IMR-90 (cell line): ENCODE results near the gene SLFNL1. TPM values are rescaled to one million over a fixed set of nuclear protein-coding genes. Genes with fewer than 3 reads are reported as not detected.
A peak's percentile ranks its signal among the peaks of the same experiment; 100 is the strongest.

ENCODE experiments used
- ATAC-seq: fragments of 200-7000 bp; cut with Tn5 transposase; 2 replicates; pipeline ENCODE4 v1.9.1; 2020; ENCODE audit warnings: low read depth, mild to moderate bottlenecking, moderate library complexity
- BruUV-seq: library from RNA; stranded (reverse); fragments of 400-500 nt; replicated peaks from 2 replicates; lab custom pipeline; 2021; lab: Mats Ljungman, UMichigan
- CTCF ChIA-PET: fragments of 300-600 bp; formaldehyde crosslinking; extraction: SDS; loops from one replicate; lab custom pipeline; 2021; ENCODE audit warnings: antibody characterized with exemption; lab: Yijun Ruan, JAX
- POLR2A ChIA-PET: fragments of 300-600 bp; sonication (Branson Sonifier 250); formaldehyde crosslinking; loops from one replicate; lab custom pipeline; 2022; ENCODE audit warnings: antibody characterized with exemption; ENCODE audit not compliant: unreplicated experiment; lab: Charles Lee
- DNase-seq: peaks from one replicate; pipeline ENCODE4 v3.0.0; 2013
- H2AFZ ChIP-seq: replicated peaks from 2 replicates; pipeline ENCODE3; 2013; ENCODE audit warnings: low read length, mild to moderate bottlenecking; ENCODE audit not compliant: poor library complexity
- H2AK5ac ChIP-seq: 2 replicates; pipeline ENCODE4 v1.6.1; 2013; ENCODE audit warnings: low read depth, low read length, inconsistent platforms
- H2AK9ac ChIP-seq: replicated peaks from 2 replicates; pipeline ENCODE3; 2013; ENCODE audit warnings: mild to moderate bottlenecking, low read depth, low read length, moderate library complexity; ENCODE audit not compliant: poor library complexity
- H2BK120ac ChIP-seq: 2 replicates; pipeline ENCODE4 v1.6.1; 2013; ENCODE audit warnings: low read depth, low read length, inconsistent platforms
- H2BK15ac ChIP-seq: 3 replicates; pipeline ENCODE4 v1.6.1; 2013; ENCODE audit warnings: low read depth, low read length, inconsistent platforms
- H2BK20ac ChIP-seq: 2 replicates; pipeline ENCODE4 v1.6.1; 2013; ENCODE audit warnings: low read depth, mild to moderate bottlenecking, inconsistent platforms, low read length, moderate library complexity
- H2BK5ac ChIP-seq: 2 replicates; pipeline ENCODE4 v1.6.1; 2013; ENCODE audit warnings: mild to moderate bottlenecking, low read depth, low read length, inconsistent platforms; ENCODE audit not compliant: poor library complexity, severe bottlenecking
- H3K14ac ChIP-seq: replicated peaks from 2 replicates; pipeline ENCODE4 v1.6.1; 2013; ENCODE audit warnings: low read depth, low read length, inconsistent platforms
- H3K18ac ChIP-seq: 2 replicates; pipeline ENCODE4 v1.6.1; 2013; ENCODE audit warnings: low read depth, low read length, control low read depth
- H3K23ac ChIP-seq: 2 replicates; pipeline ENCODE4 v1.6.1; 2013; ENCODE audit warnings: low read depth, low read length, inconsistent platforms
- H3K27ac ChIP-seq: 2 replicates; pipeline ENCODE4 v1.5.1; 2013; ENCODE audit warnings: mild to moderate bottlenecking, control low read depth, low read length; ENCODE audit not compliant: insufficient read depth
- H3K27me3 ChIP-seq: 2 replicates; pipeline ENCODE4 v1.6.1; 2013; ENCODE audit warnings: low read length; ENCODE audit not compliant: control insufficient read depth, insufficient read depth
- H3K36me3 ChIP-seq: 2 replicates; pipeline ENCODE4 v1.6.1; 2013; ENCODE audit warnings: low read length, mixed read lengths; ENCODE audit not compliant: control insufficient read depth, insufficient read depth
- H3K4ac ChIP-seq: 2 replicates; pipeline ENCODE4 v1.6.1; 2013; ENCODE audit warnings: low read depth, low read length, inconsistent platforms
- H3K4me1 ChIP-seq: 2 replicates; pipeline ENCODE4 v1.6.1; 2013; ENCODE audit warnings: low read length, mixed read lengths; ENCODE audit not compliant: control insufficient read depth, insufficient read depth
- H3K4me2 ChIP-seq: 2 replicates; pipeline ENCODE4 v1.6.1; 2013; ENCODE audit warnings: low read depth, mild to moderate bottlenecking, control low read depth, low read length, moderate library complexity
- H3K4me3 ChIP-seq: 2 replicates; pipeline ENCODE4 v1.5.1; 2013; ENCODE audit warnings: low read depth, mild to moderate bottlenecking, control low read depth, low read length, moderate library complexity; ENCODE audit not compliant: insufficient read depth
- H3K56ac ChIP-seq: 2 replicates; pipeline ENCODE4 v1.6.1; 2013; ENCODE audit warnings: low read length, inconsistent platforms; ENCODE audit not compliant: insufficient read depth; ENCODE audit errors: extremely low read depth
- H3K79me1 ChIP-seq, 2 experiments: 2 replicates each; pipeline ENCODE4 v1.6.1; 2013; ENCODE audit warnings: low read length in 2 of 2, inconsistent platforms in 1 of 2, low read depth in 1 of 2
- H3K9ac ChIP-seq: 2 replicates; pipeline ENCODE4 v1.6.1; 2013; ENCODE audit warnings: low read depth, low read length, control low read depth
- H3K9me1 ChIP-seq: 2 replicates; pipeline ENCODE4 v1.6.1; 2013; ENCODE audit warnings: low read length, inconsistent platforms; ENCODE audit not compliant: insufficient read depth
- H3K9me3 ChIP-seq: 2 replicates; pipeline ENCODE4 v1.6.1; 2013; ENCODE audit warnings: low read length; ENCODE audit not compliant: control insufficient read depth, insufficient read depth
- H4K20me1 ChIP-seq: 2 replicates; pipeline ENCODE4 v1.6.1; 2013; ENCODE audit warnings: low read length, inconsistent platforms; ENCODE audit not compliant: insufficient read depth
- H4K5ac ChIP-seq: 2 replicates; pipeline ENCODE4 v1.6.1; 2013; ENCODE audit warnings: mild to moderate bottlenecking, low read depth, low read length, control low read depth
- H4K8ac ChIP-seq, 2 experiments: 2 replicates each; pipeline ENCODE4 v1.6.1; 2013; ENCODE audit warnings: low read depth in 2 of 2, low read length in 2 of 2, control low read depth in 1 of 2, inconsistent platforms in 1 of 2
- H4K91ac ChIP-seq: 2 replicates; pipeline ENCODE4 v1.6.1; 2013; ENCODE audit warnings: low read depth, low read length, inconsistent platforms; ENCODE audit not compliant: insufficient read depth
- MXI1 ChIP-seq: IDR thresholded peaks from 2 replicates; pipeline ENCODE4 v1.6.1; 2012; ENCODE audit warnings: low read depth, mild to moderate bottlenecking, low read length, moderate library complexity, borderline replicate concordance
- NFE2L2 ChIP-seq: fragments of 150-350 bp; IDR thresholded peaks from 2 replicates; pipeline ENCODE4 v1.6.1; 2016; ENCODE audit warnings: low read depth, mild to moderate bottlenecking, low read length
- WGBS, 2 experiments: methylation state at CpG; one replicate each; pipeline versions ENCODE4 v1.1.5 to v1.1.7; 2013; ENCODE audit warnings: missing lambda C conversion rate in 2 of 2; ENCODE audit not compliant: insufficient read length in 1 of 2; ENCODE audit errors: extremely low coverage in 2 of 2; 5-methylcytosine and 5-hydroxymethylcytosine counted together
- dilution Hi-C: fragments of 300-500 bp; cut with HindIII; formaldehyde crosslinking; loops from one replicate; pipeline ENCODE4 v1.14.3; 2018; ENCODE audit warnings: low sequenced_read_pairs; ENCODE audit not compliant: unreplicated experiment
- in situ Hi-C: fragments of 300-500 bp; cut with MboI; formaldehyde crosslinking; loops from 3 replicates; pipeline ENCODE4 v1.14.3; 2019; ENCODE audit warnings: low sequenced_read_pairs, inconsistent platforms, mixed read lengths
- intact Hi-C: fragments of 100-400 bp; cut with micrococcal nuclease; formaldehyde crosslinking; loops from 2 replicates; pipeline ENCODE4 v1.10.0; 2022
- polyA plus RNA-seq, 3 experiments: library from polyadenylated mRNA; depleted of rRNA; stranded (reverse); fragments of >200 nt; gene quantifications; 2 replicates each; pipeline ENCODE4 v1.2.3, GENCODE V29; 2012; ENCODE audit warnings: low replicate concordance in 1 of 3
- total RNA-seq: library from RNA; depleted of rRNA; stranded (reverse); fragments of >200 nt; gene quantifications from 2 replicates; pipeline ENCODE4 v1.2.3, GENCODE V29; 2012
- TF ChIP-seq, protein P1 (sequence below): conservative IDR thresholded peaks from 2 replicates; pipeline ENCODE4 v1.5.1; 2012; ENCODE audit warnings: mild to moderate bottlenecking, low read depth, low read length, improper control_type of control experiment
- TF ChIP-seq, protein P2 (sequence below): fragments of 150-350 bp; IDR thresholded peaks from 2 replicates; pipeline ENCODE4 v1.6.1; 2016; ENCODE audit warnings: low read depth, mild to moderate bottlenecking, low read length, moderate library complexity, borderline replicate concordance

The SLFNL1 gene
- total and polyA plus RNA-seq, 2 of the 4 experiments (the other 2 are of a cell fraction) = under 0.01 to 0.09 TPM

DNA sequence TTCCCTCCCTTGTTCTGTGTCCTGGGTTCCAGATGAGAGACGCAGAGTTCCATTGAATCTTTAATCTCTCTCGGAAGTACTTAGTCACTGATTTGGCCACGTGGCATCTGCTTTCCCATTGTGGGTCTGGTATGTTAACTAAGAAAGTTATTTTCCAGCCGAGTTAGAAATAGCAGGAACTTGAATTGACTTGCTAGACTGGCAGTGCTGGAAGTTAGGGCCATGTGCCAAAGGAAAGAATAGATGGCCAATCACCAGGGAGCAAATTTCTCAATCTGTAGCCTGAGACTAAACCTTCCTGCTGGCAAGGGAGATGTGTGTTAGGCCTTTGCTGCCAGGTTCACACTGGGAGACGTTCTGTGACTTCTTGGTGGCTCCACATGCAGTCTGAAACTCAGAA, 24.2 kb upstream of the SLFNL1 start:
- TF ChIP-seq, protein P1, sequence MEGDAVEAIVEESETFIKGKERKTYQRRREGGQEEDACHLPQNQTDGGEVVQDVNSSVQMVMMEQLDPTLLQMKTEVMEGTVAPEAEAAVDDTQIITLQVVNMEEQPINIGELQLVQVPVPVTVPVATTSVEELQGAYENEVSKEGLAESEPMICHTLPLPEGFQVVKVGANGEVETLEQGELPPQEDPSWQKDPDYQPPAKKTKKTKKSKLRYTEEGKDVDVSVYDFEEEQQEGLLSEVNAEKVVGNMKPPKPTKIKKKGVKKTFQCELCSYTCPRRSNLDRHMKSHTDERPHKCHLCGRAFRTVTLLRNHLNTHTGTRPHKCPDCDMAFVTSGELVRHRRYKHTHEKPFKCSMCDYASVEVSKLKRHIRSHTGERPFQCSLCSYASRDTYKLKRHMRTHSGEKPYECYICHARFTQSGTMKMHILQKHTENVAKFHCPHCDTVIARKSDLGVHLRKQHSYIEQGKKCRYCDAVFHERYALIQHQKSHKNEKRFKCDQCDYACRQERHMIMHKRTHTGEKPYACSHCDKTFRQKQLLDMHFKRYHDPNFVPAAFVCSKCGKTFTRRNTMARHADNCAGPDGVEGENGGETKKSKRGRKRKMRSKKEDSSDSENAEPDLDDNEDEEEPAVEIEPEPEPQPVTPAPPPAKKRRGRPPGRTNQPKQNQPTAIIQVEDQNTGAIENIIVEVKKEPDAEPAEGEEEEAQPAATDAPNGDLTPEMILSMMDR = no peak
- TF ChIP-seq, protein P2, sequence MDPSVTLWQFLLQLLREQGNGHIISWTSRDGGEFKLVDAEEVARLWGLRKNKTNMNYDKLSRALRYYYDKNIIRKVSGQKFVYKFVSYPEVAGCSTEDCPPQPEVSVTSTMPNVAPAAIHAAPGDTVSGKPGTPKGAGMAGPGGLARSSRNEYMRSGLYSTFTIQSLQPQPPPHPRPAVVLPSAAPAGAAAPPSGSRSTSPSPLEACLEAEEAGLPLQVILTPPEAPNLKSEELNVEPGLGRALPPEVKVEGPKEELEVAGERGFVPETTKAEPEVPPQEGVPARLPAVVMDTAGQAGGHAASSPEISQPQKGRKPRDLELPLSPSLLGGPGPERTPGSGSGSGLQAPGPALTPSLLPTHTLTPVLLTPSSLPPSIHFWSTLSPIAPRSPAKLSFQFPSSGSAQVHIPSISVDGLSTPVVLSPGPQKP = no peak
- TF ChIP-seq NFE2L2 = no peak
- TF ChIP-seq MXI1 = no peak
- Histone ChIP-seq H3K36me3 (peaks cover 32% of the 10 kb centered on the region), H4K5ac (no peak overlapping the region), H2AK9ac (no peak overlapping the region), H2BK15ac (no peak overlapping the region), H2BK120ac (no peak overlapping the region), H2BK20ac (no peak overlapping the region), H3K79me1 (no peaks in the 10 kb centered on the region; a peak in 1 of 4 replicates), H3K27me3 (no peaks in the 10 kb centered on the region), H3K9me3 (no peaks in the 10 kb centered on the region), H3K23ac (no peak overlapping the region), H3K27ac (no peak overlapping the region), H3K4me1 (peaks cover 2% of the 10 kb centered on the region; the same call in 1 of the 2 replicates), H2AK5ac (no peak overlapping the region), H3K14ac (no peak overlapping the region), H2BK5ac (no peak overlapping the region), H3K4me3 (no peak overlapping the region), H2AFZ (no peak overlapping the region), H3K9me1 (peaks cover 4% of the 10 kb centered on the region; the same call in 1 of the 2 replicates), H4K8ac (no peak overlapping the region), H4K91ac (no peak overlapping the region), H3K4me2 (no peak overlapping the region), H3K18ac (no peak overlapping the region), H3K56ac (no peak overlapping the region), H3K4ac (no peak overlapping the region), H4K20me1 (no peaks in the 10 kb centered on the region), H3K9ac (no peak overlapping the region)
- BruUV-seq = no TSS peak
- CTCF ChIA-PET = no interaction called here
- 44% methylated on average over 2 of the region's 5 CpGs; no CpG with 5 or more reads in 1 of the 2 experiments for WGBS, 2 experiments
- peak; percentile 24; the same call in 1 of the 2 replicates for ATAC-seq
- in situ Hi-C loops (loop anchor here (25.0 kb wide), 1 partner anchor 367 kb away; no protein-coding TSS in a partner anchor), dilution Hi-C loops (no loop called here), intact Hi-C loops (no loop called here)
- DNase-seq = peak; percentile 38
- POLR2A ChIA-PET = no interaction called here
